ENCODE results near the gene TIMM8A. TPM values are rescaled to one million over a fixed set of nuclear protein-coding genes. Genes with fewer than 3 reads are reported as not detected.
"Not testable (repeated sequence)": the region's sequence is repeated elsewhere in the genome, so short reads cannot be mapped to it uniquely, and the experiment has no call there.

The TIMM8A gene
- polyA plus RNA-seq, 4 donors: 17.7 to 19.4 (median 18.6) TPM

GRCh38 chrX:101360390-101360789 is 11.8 kb upstream of the TIMM8A start:
- DNase-seq (ENCODE audit: low read depth in 4 of 4, low spot score in 3 of 4): no peak

- no peak for DNase-seq (ENCODE audit: low read depth in 4 of 4, low spot score in 3 of 4)
Observed at GRCh38 chrX:101359966-101360365, 11.4 kb upstream of the TIMM8A start.

GRCh38 chrX:101357166-101357795 is 8.7 kb upstream of the TIMM8A start:
- DNase-seq (ENCODE audit: low read depth in 4 of 4, low spot score in 3 of 4): no peak

GRCh38 chrX:101349193-101349562 is 636 bp upstream of the TIMM8A start:
- no peak for DNase-seq (ENCODE audit: low read depth in 4 of 4, low spot score in 3 of 4)

- no peak for DNase-seq (ENCODE audit: low read depth in 4 of 4, low spot score in 3 of 4)
Observed at GRCh38 chrX:101347859-101348451, 587 bp downstream of the TIMM8A start.

GRCh38 chrX:101337776-101338271 is 10.7 kb downstream of the TIMM8A start:
- no peak for DNase-seq (ENCODE audit: low read depth in 4 of 4, low spot score in 3 of 4)

GRCh38 chrX:101334310-101334709 is 14.2 kb downstream of the TIMM8A start:
- DNase-seq (ENCODE audit: low read depth in 4 of 4, low spot score in 3 of 4): not testable (repeated sequence)

- DNase-seq (ENCODE audit: low read depth in 4 of 4, low spot score in 3 of 4): not testable (repeated sequence)
Observed at GRCh38 chrX:101326600-101326999, 21.9 kb downstream of the TIMM8A start.

GRCh38 chrX:101303790-101304189 is 44.8 kb downstream of the TIMM8A start:
- no peak for DNase-seq (ENCODE audit: low read depth in 4 of 4, low spot score in 3 of 4)

Other genes starting within 250 kb of the TIMM8A start
- gene DRP2, start 129.0 kb downstream of the TIMM8A start, polyA plus RNA-seq (ENCODE audit: insufficient read length in 4 of 4): 1 to 10 TPM; 1.5 to 2.2 (median 1.8) TPM
- gene TAF7L, start 57.4 kb downstream of the TIMM8A start, polyA plus RNA-seq (ENCODE audit: insufficient read length in 4 of 4): under 1 TPM; 0.31 to 0.64 (median 0.49) TPM
- 1 to 10 TPM; 1.4 to 3.9 (median 2.1) TPM for gene BTK, start 37.4 kb upstream of the TIMM8A start, polyA plus RNA-seq (ENCODE audit: insufficient read length in 4 of 4)
- 1,000 to 10,000 TPM in 1 of 4 donors, 100 to 1,000 TPM in 3; 919 to 1,205 (median 965) TPM for gene RPL36A, start 42.3 kb upstream of the TIMM8A start, polyA plus RNA-seq (ENCODE audit: insufficient read length in 4 of 4)
- 10 to 100 TPM; 29.8 to 31.8 (median 31.1) TPM for gene GLA, start 59.2 kb upstream of the TIMM8A start, polyA plus RNA-seq (ENCODE audit: insufficient read length in 4 of 4)
- 100 to 1,000 TPM; 134 to 155 (median 147) TPM for gene HNRNPH2, start 59.5 kb upstream of the TIMM8A start, polyA plus RNA-seq (ENCODE audit: insufficient read length in 4 of 4)
- gene ARMCX4, start 136.7 kb upstream of the TIMM8A start, polyA plus RNA-seq (ENCODE audit: insufficient read length in 4 of 4): 10 to 100 TPM; 19.0 to 24.6 (median 21.9) TPM
- 10 to 100 TPM; 49.2 to 54.1 (median 52.0) TPM for gene ARMCX1, start 201.8 kb upstream of the TIMM8A start, polyA plus RNA-seq (ENCODE audit: insufficient read length in 4 of 4)